HepG2 (cell line): ENCODE results near the gene NCOA3. TPM values are rescaled to one million over a fixed set of nuclear protein-coding genes. Genes with fewer than 3 reads are reported as not detected.
A peak's percentile ranks its signal among the peaks of the same experiment; 100 is the strongest.

Experiments used
- ATAC-seq: fragments of 200-7000 bp; cut with Tn5 transposase; 3 replicates; pipeline ENCODE4 v1.9.1; 2020; ENCODE audit warnings: mild to moderate bottlenecking, moderate library complexity
- BruUV-seq: library from RNA; stranded (reverse); fragments of 400-500 nt; replicated peaks from 2 replicates; lab custom pipeline; 2021; lab: Mats Ljungman, UMichigan
- CTCF ChIA-PET: fragments of 300-600 bp; formaldehyde crosslinking; extraction: SDS; loops from one replicate; lab custom pipeline; 2021; ENCODE audit warnings: low total read pairs, inconsistent platforms, low intra/inter-chr PET ratio; lab: Yijun Ruan, JAX
- POLR2A ChIA-PET: fragments of 350-600 bp; sonication (Branson Sonifier 250); formaldehyde crosslinking; loops from one replicate; lab custom pipeline; 2020; ENCODE audit warnings: antibody characterized with exemption, inconsistent platforms; lab: Yijun Ruan, JAX
- DNase-seq: peaks from one replicate; pipeline ENCODE4 v3.0.0-alpha.2; 2015; ENCODE audit warnings: low spot score
- FAIRE-seq: peaks from 3 replicates; lab custom pipeline; 2011; peaks lifted over from hg19 to GRCh38; lab: Jason Lieb, UNC
- H2AFZ ChIP-seq: one replicate; pipeline ENCODE4 v1.6.1; 2011; ENCODE audit warnings: low read length, inconsistent platforms
- H3K27ac ChIP-seq: fragments of 300-600 bp; 3 replicates; pipeline ENCODE4 v1.8.0; 2011; ENCODE audit warnings: mixed run types, mild to moderate bottlenecking, mixed read lengths, low read length, inconsistent platforms; ENCODE audit not compliant: insufficient read depth; ENCODE audit errors: extremely low read length
- H3K27me3 ChIP-seq, 2 experiments: fragments of 200-600 bp in 1 of 2; 2 replicates in 1 of 2; 3 replicates in 1 of 2; pipeline versions ENCODE4 v1.6.0 to v1.8.0; 2011; ENCODE audit warnings: low read length in 2 of 2, mild to moderate bottlenecking in 2 of 2, moderate library complexity in 2 of 2, inconsistent platforms in 1 of 2; ENCODE audit not compliant: insufficient read depth in 2 of 2, control insufficient read depth in 1 of 2
- H3K36me3 ChIP-seq, 2 experiments: fragments of 200-600 bp in 1 of 2; replicated peaks in 1 of 2; 2 replicates in 1 of 2; 3 replicates in 1 of 2; pipeline versions ENCODE4 v1.5.1 to v1.8.0; 2011; ENCODE audit warnings: low read length in 2 of 2, inconsistent platforms in 1 of 2; ENCODE audit not compliant: insufficient read depth in 2 of 2, control insufficient read depth in 1 of 2
- H3K4me1 ChIP-seq: 2 replicates; pipeline ENCODE4 v1.5.1; 2012; ENCODE audit warnings: low read length, inconsistent platforms; ENCODE audit not compliant: insufficient read depth
- H3K4me2 ChIP-seq: 2 replicates; pipeline ENCODE4 v1.6.0; 2011; ENCODE audit warnings: low read depth, low read length, inconsistent platforms
- H3K4me3 ChIP-seq, 3 experiments: fragments of 200-600 bp in 1 of 3; sonication (generic), shearing (Covaris generic) in 1 of 3; replicated peaks in 1 of 3; 2 replicates each; pipeline ENCODE4 v1.5.1; 2011 to 2016; ENCODE audit warnings: low read length in 3 of 3, inconsistent platforms in 2 of 3, low read depth in 2 of 3, mild to moderate bottlenecking in 2 of 3, control low read depth in 1 of 3, mixed read lengths in 1 of 3; ENCODE audit not compliant: insufficient read depth in 1 of 3
- H3K79me2 ChIP-seq: one replicate; pipeline ENCODE4 v1.6.1; 2011; ENCODE audit warnings: low read length, inconsistent platforms; ENCODE audit not compliant: insufficient read depth
- H3K9ac ChIP-seq: 2 replicates; pipeline ENCODE4 v1.6.0; 2011; ENCODE audit warnings: mild to moderate bottlenecking, low read depth, low read length, inconsistent platforms; ENCODE audit not compliant: insufficient read depth
- H3K9me3 ChIP-seq: 2 replicates; pipeline ENCODE4 v1.5.1; 2012; ENCODE audit warnings: mild to moderate bottlenecking, low read length
- H4K20me1 ChIP-seq: 2 replicates; pipeline ENCODE4 v1.6.0; 2011; ENCODE audit warnings: inconsistent platforms, mild to moderate bottlenecking, low read length, moderate library complexity; ENCODE audit not compliant: insufficient read depth
- BORCS8-MEF2B ChIP-seq: sonication (generic); formaldehyde crosslinking; IDR thresholded peaks from 2 replicates; pipeline ENCODE4 v1.8.0; 2022; ENCODE audit warnings: mild to moderate bottlenecking, missing genetic modification reagents
- CBX2 ChIP-seq, 2 experiments: fragments of 200-600 bp in 1 of 2; sonication (generic); formaldehyde crosslinking in 1 of 2; IDR thresholded peaks; 2 replicates each; pipeline versions ENCODE4 v1.7.0 to v1.8.1; 2018 to 2022; ENCODE audit warnings: low read depth in 2 of 2, low read length in 1 of 2, mild to moderate bottlenecking in 1 of 2, missing genetic modification reagents in 1 of 2
- ELF3 ChIP-seq: IDR thresholded peaks from 2 replicates; pipeline ENCODE4 v1.6.1; 2016; ENCODE audit warnings: missing genetic modification reagents, missing compliant biosample characterization
- KLF16 ChIP-seq, 2 experiments: sonication (generic) in 1 of 2; formaldehyde crosslinking in 1 of 2; IDR thresholded peaks; 2 replicates each; pipeline versions ENCODE4 v1.6.1 to v1.8.0; 2016 to 2023; ENCODE audit warnings: missing genetic modification reagents in 2 of 2, missing compliant biosample characterization in 1 of 2
- PCBP1 ChIP-seq: fragments of 200-400 bp; formaldehyde crosslinking; IDR thresholded peaks from 2 replicates; pipeline ENCODE4 v1.6.1; 2017; ENCODE audit warnings: mild to moderate bottlenecking, low read depth, low read length, borderline replicate concordance
- PHF8 ChIP-seq: sonication (generic); formaldehyde crosslinking; IDR thresholded peaks from 2 replicates; pipeline ENCODE4 v1.5.0; 2020; ENCODE audit warnings: missing genetic modification reagents
- RBM22 ChIP-seq: fragments of 200-400 bp; formaldehyde crosslinking; optimal IDR thresholded peaks from 2 replicates; pipeline ENCODE3; 2017; ENCODE audit warnings: mild to moderate bottlenecking, low read length, moderate library complexity
- RFX3 ChIP-seq: IDR thresholded peaks from 2 replicates; pipeline ENCODE4 v1.6.1; 2016; ENCODE audit warnings: missing biosample characterization, missing genetic modification reagents
- WGBS: methylation state at CpG from one replicate; pipeline ENCODE4 v1.1.6; 2017; ENCODE audit warnings: low lambda C conversion rate; 5-methylcytosine and 5-hydroxymethylcytosine counted together
- in situ Hi-C: cut with HindIII; loops from 2 replicates; pipeline ENCODE4 v1.10.0; 2017; ENCODE audit warnings: low pct_unique_long_range_greater_than_20kb; ENCODE audit not compliant: extremely low pct_ligation_motif_present
- intact Hi-C: fragments of 100-400 bp; cut with micrococcal nuclease; formaldehyde crosslinking; loops from one replicate; pipeline ENCODE4 v1.10.0; 2022; ENCODE audit not compliant: unreplicated experiment
- polyA plus RNA-seq, 8 experiments: library from polyadenylated mRNA; depleted of rRNA in 3 of 8; stranded (reverse) in 7 of 8; unstranded in 1 of 8; fragments of >200 nt; fragmentation: Illumina TruSeq in 4 of 8; extraction: Trizol in 4 of 8; gene quantifications; 2 replicates each; pipeline versions ENCODE4 v1.2.1 to v1.2.3, GENCODE V29; 2011 to 2016; ENCODE audit warnings: low read depth in 4 of 8, missing spikeins in 1 of 8, mixed read lengths in 1 of 8; ENCODE audit not compliant: insufficient read depth in 1 of 8
- total RNA-seq, 5 experiments: library from RNA; depleted of rRNA; stranded (reverse); fragments of >200 nt; fragmentation: Illumina TruSeq; extraction: Trizol; gene quantifications; 2 replicates each; pipeline ENCODE4 v1.2.3, GENCODE V29; 2016; ENCODE audit warnings: low read depth in 1 of 5
- TF ChIP-seq, protein P1 (sequence below): sonication (generic); formaldehyde crosslinking; IDR thresholded peaks from 2 replicates; pipeline ENCODE4 v1.4.0; 2020; ENCODE audit warnings: missing genetic modification reagents
- TF ChIP-seq, protein P2 (sequence below): sonication (generic); formaldehyde crosslinking; IDR thresholded peaks from 2 replicates; pipeline ENCODE4 v1.4.0; 2020; ENCODE audit warnings: missing genetic modification reagents
- TF ChIP-seq, protein P3 (sequence below): sonication (generic); formaldehyde crosslinking; IDR thresholded peaks from 2 replicates; pipeline ENCODE4 v1.8.1; 2022; ENCODE audit warnings: low read depth, mild to moderate bottlenecking, missing genetic modification reagents

The NCOA3 gene
- total and polyA plus RNA-seq, 2 of the 13 experiments (the other 11 are each of a cell fraction or from before 2014, with no cell fraction given) = 35.0 to 56.8 TPM

DNA sequence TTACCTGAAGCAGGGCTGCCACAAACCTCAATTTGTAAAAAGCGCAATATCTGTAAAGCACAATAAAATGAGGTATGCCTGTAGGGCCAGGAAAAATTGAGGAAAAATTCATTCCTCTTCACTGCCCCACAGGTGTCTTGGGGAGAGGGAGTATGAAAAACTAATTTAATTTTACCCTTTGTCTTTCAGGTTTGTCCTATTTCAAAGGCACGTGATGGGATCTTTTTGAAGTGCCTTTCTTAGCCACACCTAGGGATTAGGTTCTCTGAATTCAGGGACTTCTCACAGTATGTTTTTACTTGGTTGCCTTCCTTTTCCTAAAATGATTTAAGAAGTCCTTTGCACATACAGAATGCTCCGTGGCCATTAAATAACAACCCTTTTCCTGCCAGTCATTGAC is 71.9 kb downstream of the NCOA3 start (continued):
- TF ChIP-seq PCBP1 (no peak), BORCS8-MEF2B (CRISPR knock-in tag) (no peak), RFX3 (no peak), CBX2 (IDR thresholded peaks at IDR 0.05; ENCODE audit: low read depth, low read length) (no peak), CBX2 (CRISPR knock-in tag; IDR thresholded peaks at IDR 0.05; ENCODE audit: low read depth) (no peak)
- TF ChIP-seq, protein P1, sequence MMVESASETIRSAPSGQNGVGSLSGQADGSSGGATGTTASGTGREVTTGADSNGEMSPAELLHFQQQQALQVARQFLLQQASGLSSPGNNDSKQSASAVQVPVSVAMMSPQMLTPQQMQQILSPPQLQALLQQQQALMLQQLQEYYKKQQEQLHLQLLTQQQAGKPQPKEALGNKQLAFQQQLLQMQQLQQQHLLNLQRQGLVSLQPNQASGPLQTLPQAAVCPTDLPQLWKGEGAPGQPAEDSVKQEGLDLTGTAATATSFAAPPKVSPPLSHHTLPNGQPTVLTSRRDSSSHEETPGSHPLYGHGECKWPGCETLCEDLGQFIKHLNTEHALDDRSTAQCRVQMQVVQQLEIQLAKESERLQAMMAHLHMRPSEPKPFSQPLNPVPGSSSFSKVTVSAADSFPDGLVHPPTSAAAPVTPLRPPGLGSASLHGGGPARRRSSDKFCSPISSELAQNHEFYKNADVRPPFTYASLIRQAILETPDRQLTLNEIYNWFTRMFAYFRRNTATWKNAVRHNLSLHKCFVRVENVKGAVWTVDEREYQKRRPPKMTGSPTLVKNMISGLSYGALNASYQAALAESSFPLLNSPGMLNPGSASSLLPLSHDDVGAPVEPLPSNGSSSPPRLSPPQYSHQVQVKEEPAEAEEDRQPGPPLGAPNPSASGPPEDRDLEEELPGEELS (CRISPR knock-in tag) = no peak
- TF ChIP-seq, protein P2, sequence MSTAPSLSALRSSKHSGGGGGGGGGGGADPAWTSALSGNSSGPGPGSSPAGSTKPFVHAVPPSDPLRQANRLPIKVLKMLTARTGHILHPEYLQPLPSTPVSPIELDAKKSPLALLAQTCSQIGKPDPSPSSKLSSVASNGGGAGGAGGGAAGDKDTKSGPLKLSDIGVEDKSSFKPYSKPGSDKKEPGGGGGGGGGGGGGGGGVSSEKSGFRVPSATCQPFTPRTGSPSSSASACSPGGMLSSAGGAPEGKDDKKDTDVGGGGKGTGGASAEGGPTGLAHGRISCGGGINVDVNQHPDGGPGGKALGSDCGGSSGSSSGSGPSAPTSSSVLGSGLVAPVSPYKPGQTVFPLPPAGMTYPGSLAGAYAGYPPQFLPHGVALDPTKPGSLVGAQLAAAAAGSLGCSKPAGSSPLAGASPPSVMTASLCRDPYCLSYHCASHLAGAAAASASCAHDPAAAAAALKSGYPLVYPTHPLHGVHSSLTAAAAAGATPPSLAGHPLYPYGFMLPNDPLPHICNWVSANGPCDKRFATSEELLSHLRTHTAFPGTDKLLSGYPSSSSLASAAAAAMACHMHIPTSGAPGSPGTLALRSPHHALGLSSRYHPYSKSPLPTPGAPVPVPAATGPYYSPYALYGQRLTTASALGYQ = no peak

DNA sequence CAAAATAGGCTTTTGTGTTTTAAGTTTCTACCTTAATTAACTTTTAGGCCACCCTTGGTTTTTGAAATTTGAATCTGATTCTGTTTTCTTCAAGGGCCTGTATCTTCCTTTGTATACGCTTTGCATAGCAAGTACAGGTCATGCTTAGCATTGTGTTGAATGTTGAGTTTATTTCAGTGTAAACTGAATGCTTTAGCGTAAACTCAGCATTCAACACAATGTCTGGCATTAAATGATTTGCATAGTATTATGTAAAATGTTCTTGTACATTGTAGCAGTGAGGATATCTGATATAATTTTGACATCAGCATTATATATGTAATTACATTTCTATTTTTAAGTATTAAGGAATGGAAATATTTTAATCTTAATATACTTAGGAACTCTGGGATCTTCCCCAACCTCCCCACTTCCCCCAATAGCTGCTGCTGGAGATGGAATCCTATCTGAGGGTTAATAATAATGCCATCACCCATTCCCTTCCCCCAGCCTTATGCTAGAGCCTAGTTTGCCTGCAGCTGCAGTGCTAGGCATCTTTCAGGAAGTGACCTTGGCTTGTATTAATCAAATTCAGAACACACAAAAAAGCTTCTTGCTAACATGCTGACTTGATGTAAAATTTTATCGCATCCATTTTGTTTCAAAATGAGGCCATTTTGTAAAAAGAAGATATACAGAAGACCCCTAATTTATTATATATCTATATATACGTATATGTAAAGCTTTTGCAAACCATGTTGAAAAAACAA is 73.1 kb downstream of the NCOA3 start:
- H4K20me1 ChIP-seq = peaks cover 4% of the 10 kb centered on the region
- H3K27me3 ChIP-seq = no peaks in the 10 kb centered on the region
- FAIRE-seq (no peak), DNase-seq (no peak), ATAC-seq (no peak)
- intact Hi-C loops = loop anchor here (5.0 kb wide), 3 partner anchors 48 to 112 kb away; partner anchors contain the start of gene NCOA3
- H3K4me2 ChIP-seq = peak overlapping the region; percentile 20; the same call in 1 of the 2 replicates
- 94% methylated on average over 4 of the region's 4 CpGs for WGBS
- POLR2A ChIA-PET = interaction anchor here (2.4 kb wide), 1 partner anchor 73 kb away, joined by 15 read pairs; the partner anchor contains the start of gene NCOA3
- H3K9me3 ChIP-seq = peaks cover 7% of the 10 kb centered on the region
- H3K27ac ChIP-seq = no peak overlapping the region
- no TSS peak for BruUV-seq
- in situ Hi-C loops = no loop called here
- CTCF ChIA-PET = no interaction called here
- H3K36me3 ChIP-seq = peaks cover 0 to 3% of the 10 kb centered on the region in 2 experiments; a peak in 2 of 5 replicates
- no peak overlapping the region for H3K9ac ChIP-seq
- peaks cover 86% of the 10 kb centered on the region for H3K4me1 ChIP-seq
- peaks cover 96% of the 10 kb centered on the region for H3K79me2 ChIP-seq
- H3K4me3 ChIP-seq = no peak overlapping the region
- H2AFZ ChIP-seq = no peak overlapping the region
- TF ChIP-seq, protein P3, sequence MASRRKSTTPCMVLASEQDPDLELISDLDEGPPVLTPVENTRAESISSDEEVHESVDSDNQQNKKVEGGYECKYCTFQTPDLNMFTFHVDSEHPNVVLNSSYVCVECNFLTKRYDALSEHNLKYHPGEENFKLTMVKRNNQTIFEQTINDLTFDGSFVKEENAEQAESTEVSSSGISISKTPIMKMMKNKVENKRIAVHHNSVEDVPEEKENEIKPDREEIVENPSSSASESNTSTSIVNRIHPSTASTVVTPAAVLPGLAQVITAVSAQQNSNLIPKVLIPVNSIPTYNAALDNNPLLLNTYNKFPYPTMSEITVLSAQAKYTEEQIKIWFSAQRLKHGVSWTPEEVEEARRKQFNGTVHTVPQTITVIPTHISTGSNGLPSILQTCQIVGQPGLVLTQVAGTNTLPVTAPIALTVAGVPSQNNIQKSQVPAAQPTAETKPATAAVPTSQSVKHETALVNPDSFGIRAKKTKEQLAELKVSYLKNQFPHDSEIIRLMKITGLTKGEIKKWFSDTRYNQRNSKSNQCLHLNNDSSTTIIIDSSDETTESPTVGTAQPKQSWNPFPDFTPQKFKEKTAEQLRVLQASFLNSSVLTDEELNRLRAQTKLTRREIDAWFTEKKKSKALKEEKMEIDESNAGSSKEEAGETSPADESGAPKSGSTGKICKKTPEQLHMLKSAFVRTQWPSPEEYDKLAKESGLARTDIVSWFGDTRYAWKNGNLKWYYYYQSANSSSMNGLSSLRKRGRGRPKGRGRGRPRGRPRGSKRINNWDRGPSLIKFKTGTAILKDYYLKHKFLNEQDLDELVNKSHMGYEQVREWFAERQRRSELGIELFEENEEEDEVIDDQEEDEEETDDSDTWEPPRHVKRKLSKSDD = no peak
- TF ChIP-seq PHF8 (CRISPR knock-in tag) (no peak), RBM22 (peak; percentile 51), ELF3 (CRISPR knock-in tag) (peak; percentile 62), KLF16 (CRISPR knock-in tag; IDR thresholded peaks at IDR 0.05) (peak in 1 of 2 experiments; percentile 15; a peak in 1 of 4 replicates)
